HG03159 (cell line): Measurements from ENCODE around the gene RFX1.

ENCODE experiments used
- ATAC-seq: cut with Tn5 transposase; IDR thresholded peaks from one replicate; pipeline ENCODE4 v1.9.1; 2021; ENCODE audit warnings: mild to moderate bottlenecking, moderate library complexity; ENCODE audit not compliant: unreplicated experiment

The RFX1 gene

GRCh38 chr19:13914777-13915176 is 91.3 kb downstream of the RFX1 start:
- ATAC-seq = no peak

GRCh38 chr19:13913352-13913751 is 92.8 kb downstream of the RFX1 start:
- no peak for ATAC-seq
